Ovary (tissue), 3 donors: ENCODE measurements around the gene STK16.

Source experiments
- CTCF ChIP-seq, 3 donors: fragments of 450-650 bp in 2 of 3; fragments of 200-600 bp in 1 of 3; IDR thresholded peaks; one replicate each; pipeline versions ENCODE4 v1.5.1 to v1.8.0; 2016 to 2022; ENCODE audit warnings: antibody characterized with exemption in 3 of 3, mild to moderate bottlenecking in 1 of 3
- POLR2A ChIP-seq: fragments of 450-650 bp; IDR thresholded peaks from one replicate; pipeline ENCODE4 v1.6.1; 2017; ENCODE audit warnings: antibody characterized with exemption, mild to moderate bottlenecking, moderate library complexity
- donor health status: DM: no; HTN: no; CAD: no.

GRCh38 chr2:219247678-219248642 is 2.7 kb downstream of the STK16 start:
- TF ChIP-seq CTCF (IDR thresholded peaks at IDR 0.05) (no peak), POLR2A (no peak)
